HG02588 (cell line): ENCODE data around the gene INTS6L.
"Not testable (repeated sequence)": the region's sequence is repeated elsewhere in the genome, so short reads cannot be mapped to it uniquely, and the experiment has no call there.

Source experiments
- ATAC-seq: cut with Tn5 transposase; IDR thresholded peaks from one replicate; pipeline ENCODE4 v1.9.1; 2021; ENCODE audit warnings: mild to moderate bottlenecking, moderate library complexity; ENCODE audit not compliant: unreplicated experiment

Gene INTS6L

GRCh38 chrX:135594453-135594852, 74.0 kb downstream of the INTS6L start:
- ATAC-seq, result not testable (repeated sequence)

GRCh38 chrX:135595543-135595942, 75.1 kb downstream of the INTS6L start:
- no peak for ATAC-seq

- ATAC-seq, result no peak
These were observed 76.0 kb downstream of the INTS6L start for GRCh38 chrX:135596495-135596894.

- no peak for ATAC-seq
These were observed 85.4 kb downstream of the INTS6L start for GRCh38 chrX:135605906-135606305.

- ATAC-seq, result not testable (repeated sequence)
These were observed 104.1 kb downstream of the INTS6L start for GRCh38 chrX:135624408-135625204.

- ATAC-seq, result no peak
These were observed 105.5 kb downstream of the INTS6L start for GRCh38 chrX:135625995-135626394.

- ATAC-seq, result no peak
These were observed 108.9 kb downstream of the INTS6L start for GRCh38 chrX:135629342-135629741.
